ENCODE data around the gene B3GNT5. TPM values are rescaled to one million over a fixed set of nuclear protein-coding genes. Genes with fewer than 3 reads are reported as not detected.
"Not testable (repeated sequence)": the region's sequence is repeated elsewhere in the genome, so short reads cannot be mapped to it uniquely, and the experiment has no call there.

B3GNT5 gene
- polyA plus RNA-seq, 3 donors, result 14.1 to 17.7 (median 14.2) TPM

GRCh38 chr3:183227586-183227985 lies 25.5 kb upstream of the B3GNT5 start:
- Histone ChIP-seq H3K27me3 (ENCODE audit: control insufficient read depth in 2 of 2, insufficient read depth in 2 of 2, low read length in 2 of 2) (no peaks in the 10 kb centered on the region), H3K9ac (ENCODE audit: insufficient read depth, low read length, poor library complexity, severe bottlenecking) (no peak overlapping the region), H3K4me1 (ENCODE audit: control insufficient read depth in 1 of 2, insufficient read depth in 2 of 2, low read length in 2 of 2) (no peaks in the 10 kb centered on the region), H3K4me2 (replicated peaks; ENCODE audit: extremely low read depth, low read length, poor library complexity, severe bottlenecking) (no peak overlapping the region), H3K9me3 (replicated peaks in 1 of 2; ENCODE audit: control insufficient read depth in 1 of 2, insufficient read depth in 1 of 2, low read length in 2 of 2) (no peaks in the 10 kb centered on the region), H3K27ac (ENCODE audit: low read depth in 1 of 2, low read length in 2 of 2) (no peak overlapping the region), H3K4me3 (replicated peaks in 1 of 3; ENCODE audit: low read depth in 2 of 3, low read length in 3 of 3) (no peak overlapping the region), H3K36me3 (replicated peaks in 1 of 2; ENCODE audit: control insufficient read depth in 1 of 2, insufficient read depth in 2 of 2, low read length in 2 of 2) (no peaks in the 10 kb centered on the region), H3K79me2 (ENCODE audit: insufficient read depth, low read length) (no peaks in the 10 kb centered on the region), H4K20me1 (ENCODE audit: insufficient read depth, low read length) (no peaks in the 10 kb centered on the region), H2AFZ (ENCODE audit: insufficient read depth, low read depth, low read length, poor library complexity, severe bottlenecking) (no peak overlapping the region)
- Mint-ChIP-seq H3K27me3 (ENCODE audit: low read depth in 3 of 3) (peaks cover 2 to 5% (median 3%) of the 10 kb centered on the region in 3 donors), H3K4me1 (peaks cover 14% of the 10 kb centered on the region), H3K9me3 (peaks cover 0 to 5% (median 0%) of the 10 kb centered on the region in 7 donors), H3K36me3 (no peaks in the 10 kb centered on the region), H3K4me3 (no peak overlapping the region), H3K27ac (no peak overlapping the region)
- WGBS (ENCODE audit: insufficient coverage), result 92% methylated on average over 2 of the region's 4 CpGs
- intact Hi-C loops (cut with micrococcal nuclease), result no loop called here
- no peak for TF ChIP-seq CTCF (IDR thresholded peaks at IDR 0.05)
- no peak for DNase-seq

GRCh38 chr3:183229178-183229577 lies 23.9 kb upstream of the B3GNT5 start:
- no peak for DNase-seq
- Histone ChIP-seq H3K27ac (ENCODE audit: low read depth in 1 of 2, low read length in 2 of 2) (no peak overlapping the region), H3K36me3 (replicated peaks in 1 of 2; ENCODE audit: control insufficient read depth in 1 of 2, insufficient read depth in 2 of 2, low read length in 2 of 2) (no peaks in the 10 kb centered on the region), H3K79me2 (ENCODE audit: insufficient read depth, low read length) (no peaks in the 10 kb centered on the region), H2AFZ (ENCODE audit: insufficient read depth, low read depth, low read length, poor library complexity, severe bottlenecking) (no peak overlapping the region), H3K9ac (ENCODE audit: insufficient read depth, low read length, poor library complexity, severe bottlenecking) (no peak overlapping the region), H3K27me3 (ENCODE audit: control insufficient read depth in 2 of 2, insufficient read depth in 2 of 2, low read length in 2 of 2) (no peaks in the 10 kb centered on the region), H3K4me3 (replicated peaks in 1 of 3; ENCODE audit: low read depth in 2 of 3, low read length in 3 of 3) (no peak overlapping the region), H3K9me3 (replicated peaks in 1 of 2; ENCODE audit: control insufficient read depth in 1 of 2, insufficient read depth in 1 of 2, low read length in 2 of 2) (no peaks in the 10 kb centered on the region), H3K4me1 (ENCODE audit: control insufficient read depth in 1 of 2, insufficient read depth in 2 of 2, low read length in 2 of 2) (peaks cover 3 to 8% of the 10 kb centered on the region in 2 donors), H4K20me1 (ENCODE audit: insufficient read depth, low read length) (no peaks in the 10 kb centered on the region), H3K4me2 (replicated peaks; ENCODE audit: extremely low read depth, low read length, poor library complexity, severe bottlenecking) (no peak overlapping the region)
- TF ChIP-seq CTCF (IDR thresholded peaks at IDR 0.05), result no peak
- Mint-ChIP-seq H3K9me3 (peaks cover 0 to 5% (median 0%) of the 10 kb centered on the region in 7 donors), H3K4me3 (no peak overlapping the region), H3K27me3 (ENCODE audit: low read depth in 3 of 3) (peaks cover 2 to 4% (median 3%) of the 10 kb centered on the region in 3 donors), H3K4me1 (peaks cover 13% of the 10 kb centered on the region), H3K27ac (no peak overlapping the region), H3K36me3 (no peaks in the 10 kb centered on the region)
- WGBS (ENCODE audit: insufficient coverage), result no CpG with 5 or more reads among the region's 1 CpG
- intact Hi-C loops (cut with micrococcal nuclease), result no loop called here

GRCh38 chr3:183230251-183230650 lies 22.8 kb upstream of the B3GNT5 start:
- peaks cover 6 to 11% of the 10 kb centered on the region in 2 donors for H3K4me1 ChIP-seq (ENCODE audit: control insufficient read depth in 1 of 2, insufficient read depth in 2 of 2, low read length in 2 of 2)
- H3K9me3 ChIP-seq (replicated peaks in 1 of 2; ENCODE audit: control insufficient read depth in 1 of 2, insufficient read depth in 1 of 2, low read length in 2 of 2); H3K4me3 Mint-ChIP-seq; H3K9ac ChIP-seq (ENCODE audit: insufficient read depth, low read length, poor library complexity, severe bottlenecking); intact Hi-C loops (cut with micrococcal nuclease); H3K27me3 ChIP-seq (ENCODE audit: control insufficient read depth in 2 of 2, insufficient read depth in 2 of 2, low read length in 2 of 2); DNase-seq; H3K4me3 ChIP-seq (replicated peaks in 1 of 3; ENCODE audit: low read depth in 2 of 3, low read length in 3 of 3); H2AFZ ChIP-seq (ENCODE audit: insufficient read depth, low read depth, low read length, poor library complexity, severe bottlenecking); H3K79me2 ChIP-seq (ENCODE audit: insufficient read depth, low read length); H3K4me1 Mint-ChIP-seq; H3K27ac ChIP-seq (ENCODE audit: low read depth in 1 of 2, low read length in 2 of 2); H3K36me3 Mint-ChIP-seq; H3K9me3 Mint-ChIP-seq; H4K20me1 ChIP-seq (ENCODE audit: insufficient read depth, low read length); H3K27me3 Mint-ChIP-seq (ENCODE audit: low read depth in 3 of 3); H3K36me3 ChIP-seq (replicated peaks in 1 of 2; ENCODE audit: control insufficient read depth in 1 of 2, insufficient read depth in 2 of 2, low read length in 2 of 2); H3K27ac Mint-ChIP-seq; H3K4me2 ChIP-seq (replicated peaks; ENCODE audit: extremely low read depth, low read length, poor library complexity, severe bottlenecking): not testable (repeated sequence)
- WGBS (ENCODE audit: insufficient coverage), result 86% methylated on average over 1 of the region's 8 CpGs

Data from CD14-positive monocyte (primary cell).